PC-9 (cell line): Measurements from ENCODE around the gene RNF38.
"Not testable (repeated sequence)": the region's sequence is repeated elsewhere in the genome, so short reads cannot be mapped to it uniquely, and the experiment has no call there.

Experiments used
- EZH2 ChIP-seq: fragments of 200-600 bp; sonication (generic); IDR thresholded peaks from 2 replicates; pipeline ENCODE4 v1.8.0; 2017; ENCODE audit warnings: antibody characterized with exemption, low read depth
- TF ChIP-seq, protein P1 (sequence below): fragments of 200-600 bp; sonication (generic); conservative IDR thresholded peaks from 2 replicates; pipeline ENCODE4 v1.6.1; 2017; ENCODE audit warnings: mixed run types, antibody characterized with exemption, mild to moderate bottlenecking, moderate library complexity

DNA sequence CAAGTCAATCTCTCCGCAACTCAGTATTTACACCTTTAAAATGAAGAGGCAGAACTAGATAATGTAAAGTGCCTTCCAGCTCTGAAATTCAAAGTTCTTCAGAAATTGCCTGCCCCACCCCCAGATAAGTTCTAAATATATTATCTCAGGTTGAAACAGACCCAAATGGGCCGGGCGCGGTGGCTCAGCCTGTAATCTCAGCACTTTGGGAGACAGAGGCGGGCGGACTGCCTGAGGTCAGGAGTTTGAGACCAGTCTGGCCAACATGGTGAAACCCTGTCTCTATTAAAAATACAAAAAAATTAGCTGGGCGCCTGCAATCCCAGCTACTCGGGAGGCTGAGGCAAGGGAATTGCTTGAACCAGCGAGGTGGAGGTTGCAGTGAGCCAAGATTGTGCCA lies 48.5 kb upstream of the RNF38 start:
- TF ChIP-seq, protein P1, sequence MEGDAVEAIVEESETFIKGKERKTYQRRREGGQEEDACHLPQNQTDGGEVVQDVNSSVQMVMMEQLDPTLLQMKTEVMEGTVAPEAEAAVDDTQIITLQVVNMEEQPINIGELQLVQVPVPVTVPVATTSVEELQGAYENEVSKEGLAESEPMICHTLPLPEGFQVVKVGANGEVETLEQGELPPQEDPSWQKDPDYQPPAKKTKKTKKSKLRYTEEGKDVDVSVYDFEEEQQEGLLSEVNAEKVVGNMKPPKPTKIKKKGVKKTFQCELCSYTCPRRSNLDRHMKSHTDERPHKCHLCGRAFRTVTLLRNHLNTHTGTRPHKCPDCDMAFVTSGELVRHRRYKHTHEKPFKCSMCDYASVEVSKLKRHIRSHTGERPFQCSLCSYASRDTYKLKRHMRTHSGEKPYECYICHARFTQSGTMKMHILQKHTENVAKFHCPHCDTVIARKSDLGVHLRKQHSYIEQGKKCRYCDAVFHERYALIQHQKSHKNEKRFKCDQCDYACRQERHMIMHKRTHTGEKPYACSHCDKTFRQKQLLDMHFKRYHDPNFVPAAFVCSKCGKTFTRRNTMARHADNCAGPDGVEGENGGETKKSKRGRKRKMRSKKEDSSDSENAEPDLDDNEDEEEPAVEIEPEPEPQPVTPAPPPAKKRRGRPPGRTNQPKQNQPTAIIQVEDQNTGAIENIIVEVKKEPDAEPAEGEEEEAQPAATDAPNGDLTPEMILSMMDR = not testable (repeated sequence)
- TF ChIP-seq EZH2 = not testable (repeated sequence)
